Activated naive CD4-positive, alpha-beta T cell treated with anti-CD3 and anti-CD28 coated beads for 36 hours (primary cell): ENCODE data around the gene PKNOX2. TPM values are rescaled to one million over a fixed set of nuclear protein-coding genes. Genes with fewer than 3 reads are reported as not detected.

Source experiments
- CTCF ChIA-PET: fragments of 350-600 bp; sonication (Branson Sonifier 250); formaldehyde crosslinking; loops from one replicate; lab custom pipeline; 2021; ENCODE audit warnings: antibody characterized with exemption; lab: Charles Lee
- DNase-seq: peaks from one replicate; pipeline ENCODE4 v3.0.0-alpha.2; 2020
- H3K27ac Mint-ChIP-seq: one replicate; pipeline ENCODE4 v1.8.0; 2021; ENCODE audit warnings: mild to moderate bottlenecking, mixed read lengths
- H3K27me3 Mint-ChIP-seq: one replicate; pipeline ENCODE4 v1.8.0; 2021; ENCODE audit warnings: low read depth, mixed read lengths
- H3K36me3 Mint-ChIP-seq: one replicate; pipeline ENCODE4 v1.8.0; 2021; ENCODE audit warnings: low read depth, mixed read lengths
- H3K4me1 Mint-ChIP-seq: one replicate; pipeline ENCODE4 v1.8.0; 2021; ENCODE audit warnings: low read depth, mixed read lengths
- H3K4me3 Mint-ChIP-seq: one replicate; pipeline ENCODE4 v1.8.0; 2021; ENCODE audit warnings: mild to moderate bottlenecking, moderate library complexity, mixed read lengths
- H3K9me3 Mint-ChIP-seq: one replicate; pipeline ENCODE4 v1.8.0; 2021; ENCODE audit warnings: mixed read lengths
- intact Hi-C: fragments of 100-400 bp; cut with micrococcal nuclease; formaldehyde crosslinking; loops from one replicate; pipeline ENCODE4 v1.15.1; 2023
- total RNA-seq, 2 experiments: library from RNA; stranded (reverse); gene quantifications; one replicate each; pipeline ENCODE4 v1.2.3, GENCODE V29; 2021

Gene PKNOX2
- total RNA-seq, 2 experiments from 2014 or later: not detected

GRCh38 chr11:125335106-125335505 lies 170.6 kb downstream of the PKNOX2 start:
- Mint-ChIP-seq H3K27me3 (peaks cover 4% of the 10 kb centered on the region), H3K4me3 (no peak overlapping the region), H3K27ac (no peak overlapping the region), H3K4me1 (no peaks in the 10 kb centered on the region), H3K9me3 (no peaks in the 10 kb centered on the region), H3K36me3 (no peaks in the 10 kb centered on the region)
- CTCF ChIA-PET: interaction anchor here (1.5 kb wide), 1 partner anchor 11 kb away, joined by 3 read pairs; no protein-coding TSS in a partner anchor
- DNase-seq: no peak
- intact Hi-C loops: no loop called here

GRCh38 chr11:125337836-125338834 lies 173.6 kb downstream of the PKNOX2 start:
- intact Hi-C loops: no loop called here
- no peaks in the 10 kb centered on the region for H3K4me1 Mint-ChIP-seq
- no peak overlapping the region for H3K4me3 Mint-ChIP-seq
- no peak overlapping the region for H3K27ac Mint-ChIP-seq
- no peaks in the 10 kb centered on the region for H3K36me3 Mint-ChIP-seq
- H3K9me3 Mint-ChIP-seq: no peaks in the 10 kb centered on the region
- H3K27me3 Mint-ChIP-seq: peaks cover 2% of the 10 kb centered on the region
- no peak for DNase-seq
- CTCF ChIA-PET: interaction anchor here (1.3 kb wide), 1 partner anchor 66 kb away, joined by 3 read pairs; no protein-coding TSS in a partner anchor

GRCh38 chr11:125338886-125339811 lies 174.6 kb downstream of the PKNOX2 start:
- Mint-ChIP-seq H3K4me1 (no peaks in the 10 kb centered on the region), H3K4me3 (no peak overlapping the region), H3K36me3 (no peaks in the 10 kb centered on the region), H3K9me3 (no peaks in the 10 kb centered on the region), H3K27me3 (peaks cover 4% of the 10 kb centered on the region), H3K27ac (no peak overlapping the region)
- intact Hi-C loops: no loop called here
- CTCF ChIA-PET: interaction anchor here (1.3 kb wide), 2 partner anchors 65 to 197 kb away, joined by 3 to 4 read pairs; no protein-coding TSS in a partner anchor
- DNase-seq: no peak

- Mint-ChIP-seq H3K4me3 (no peak overlapping the region), H3K27me3 (peaks cover 8% of the 10 kb centered on the region), H3K27ac (no peak overlapping the region), H3K9me3 (no peaks in the 10 kb centered on the region), H3K36me3 (no peaks in the 10 kb centered on the region), H3K4me1 (no peaks in the 10 kb centered on the region)
- CTCF ChIA-PET: no interaction called here
- intact Hi-C loops: no loop called here
- DNase-seq: no peak
Measured at GRCh38 chr11:125341676-125342075, 177.1 kb downstream of the PKNOX2 start.

GRCh38 chr11:125342281-125342930 lies 177.9 kb downstream of the PKNOX2 start:
- Mint-ChIP-seq H3K4me1 (no peaks in the 10 kb centered on the region), H3K27ac (no peak overlapping the region), H3K9me3 (no peaks in the 10 kb centered on the region), H3K4me3 (no peak overlapping the region), H3K27me3 (peaks cover 8% of the 10 kb centered on the region), H3K36me3 (no peaks in the 10 kb centered on the region)
- DNase-seq: no peak
- intact Hi-C loops: no loop called here
- CTCF ChIA-PET: interaction anchor here (0.6 kb wide), 1 partner anchor 14 kb away, joined by 3 read pairs; no protein-coding TSS in a partner anchor

GRCh38 chr11:125343086-125343717 lies 178.7 kb downstream of the PKNOX2 start:
- H3K27me3 Mint-ChIP-seq: peaks cover 8% of the 10 kb centered on the region
- H3K27ac Mint-ChIP-seq: no peak overlapping the region
- H3K4me1 Mint-ChIP-seq: no peaks in the 10 kb centered on the region
- H3K9me3 Mint-ChIP-seq: no peaks in the 10 kb centered on the region
- no peak overlapping the region for H3K4me3 Mint-ChIP-seq
- intact Hi-C loops: no loop called here
- no peaks in the 10 kb centered on the region for H3K36me3 Mint-ChIP-seq
- no peak for DNase-seq
- CTCF ChIA-PET: interaction anchor here (0.6 kb wide), 1 partner anchor 13 kb away, joined by 3 read pairs; no protein-coding TSS in a partner anchor

- DNase-seq: no peak
- Mint-ChIP-seq H3K36me3 (no peaks in the 10 kb centered on the region), H3K4me3 (no peak overlapping the region), H3K4me1 (no peaks in the 10 kb centered on the region), H3K27ac (no peak overlapping the region), H3K9me3 (no peaks in the 10 kb centered on the region), H3K27me3 (peaks cover 8% of the 10 kb centered on the region)
- intact Hi-C loops: no loop called here
- CTCF ChIA-PET: interaction anchor here (0.8 to 2.8 kb wide), 2 partner anchors 11 to 59 kb away, joined by 4 to 11 read pairs; no protein-coding TSS in a partner anchor
Measured at GRCh38 chr11:125343718-125344131, 179.2 kb downstream of the PKNOX2 start.

- H3K27ac Mint-ChIP-seq: no peak overlapping the region
- no peak overlapping the region for H3K4me3 Mint-ChIP-seq
- no peaks in the 10 kb centered on the region for H3K36me3 Mint-ChIP-seq
- peaks cover 6% of the 10 kb centered on the region for H3K27me3 Mint-ChIP-seq
- intact Hi-C loops: loop anchor here (1.0 to 5.0 kb wide), 3 partner anchors 181 to 527 kb away; partner anchors contain the start of gene PKNOX2
- CTCF ChIA-PET: interaction anchor here (0.6 to 2.8 kb wide), 12 partner anchors 8 to 185 kb away, joined by 3 to 11 read pairs (median 4); no protein-coding TSS in a partner anchor
- H3K4me1 Mint-ChIP-seq: no peaks in the 10 kb centered on the region
- no peaks in the 10 kb centered on the region for H3K9me3 Mint-ChIP-seq
- no peak for DNase-seq
Measured at GRCh38 chr11:125344846-125345420, 180.4 kb downstream of the PKNOX2 start.

GRCh38 chr11:125345421-125346178 lies 181.0 kb downstream of the PKNOX2 start:
- no peak overlapping the region for H3K4me3 Mint-ChIP-seq
- no peaks in the 10 kb centered on the region for H3K36me3 Mint-ChIP-seq
- H3K27ac Mint-ChIP-seq: no peak overlapping the region
- peak; percentile 66 for DNase-seq
- CTCF ChIA-PET: interaction anchor here (0.6 to 2.8 kb wide), 26 partner anchors 8 to 930 kb away, joined by 3 to 11 read pairs (median 4); no protein-coding TSS in a partner anchor
- intact Hi-C loops: loop anchor here (1.0 to 5.0 kb wide), 3 partner anchors 181 to 527 kb away; partner anchors contain the start of gene PKNOX2
- no peaks in the 10 kb centered on the region for H3K9me3 Mint-ChIP-seq
- no peaks in the 10 kb centered on the region for H3K4me1 Mint-ChIP-seq
- peaks cover 6% of the 10 kb centered on the region for H3K27me3 Mint-ChIP-seq

GRCh38 chr11:125346179-125346530 lies 181.6 kb downstream of the PKNOX2 start:
- Mint-ChIP-seq H3K4me3 (no peak overlapping the region), H3K9me3 (no peaks in the 10 kb centered on the region), H3K4me1 (no peaks in the 10 kb centered on the region), H3K36me3 (no peaks in the 10 kb centered on the region), H3K27me3 (peaks cover 6% of the 10 kb centered on the region), H3K27ac (no peak overlapping the region)
- CTCF ChIA-PET: interaction anchor here (0.6 to 2.8 kb wide), 25 partner anchors 8 to 931 kb away, joined by 3 to 11 read pairs (median 4); no protein-coding TSS in a partner anchor
- no peak for DNase-seq
- intact Hi-C loops: loop anchor here (5.0 kb wide), 2 partner anchors 254 to 526 kb away; no protein-coding TSS in a partner anchor
